HEK293 (cell line): Measurements from ENCODE around the gene SLC49A3.

Source experiments
- CTCF ChIA-PET: fragments of 350-600 bp; formaldehyde crosslinking; extraction: SDS; loops from one replicate; lab custom pipeline; 2021; ENCODE audit warnings: antibody characterized with exemption; lab: Yijun Ruan, JAX
- POLR2A ChIA-PET: fragments of 300-600 bp; formaldehyde crosslinking; extraction: SDS; loops from one replicate; lab custom pipeline; 2020; ENCODE audit warnings: antibody characterized with exemption, inconsistent platforms; lab: Yijun Ruan, JAX
- H3K27ac ChIP-seq: fragments of 200-500 bp; sonication (Bioruptor generic); 2 replicates; pipeline ENCODE4 v1.5.1; 2014; ENCODE audit warnings: low read depth, low read length, control low read depth, inconsistent platforms; ENCODE audit errors: extremely low read depth
- H3K36me3 ChIP-seq, 2 experiments: fragments of 200-500 bp in 1 of 2; sonication (Bioruptor generic) in 1 of 2; 1 replicate in 1 of 2; 2 replicates in 1 of 2; pipeline ENCODE4 v1.5.1; 2014 to 2017; ENCODE audit warnings: inconsistent platforms in 2 of 2, low read length in 2 of 2; ENCODE audit not compliant: control insufficient read depth in 2 of 2, insufficient read depth in 1 of 2
- H3K4me1 ChIP-seq: fragments of 200-500 bp; sonication (Bioruptor generic); 2 replicates; pipeline ENCODE4 v1.5.1; 2014; ENCODE audit warnings: mild to moderate bottlenecking, low read length, inconsistent platforms; ENCODE audit not compliant: control insufficient read depth, insufficient read depth
- H3K4me3 ChIP-seq: 2 replicates; pipeline ENCODE4 v1.5.1; 2011; ENCODE audit warnings: low read depth, mild to moderate bottlenecking, control low read depth, low read length, moderate library complexity
- H3K9me3 ChIP-seq: fragments of 200-500 bp; sonication (Bioruptor generic); 2 replicates; pipeline ENCODE4 v1.5.1; 2014; ENCODE audit warnings: low read depth, low read length, inconsistent platforms; ENCODE audit not compliant: control insufficient read depth, insufficient read depth
- BCL11B ChIP-seq: fragments of 450-650 bp; formaldehyde crosslinking; IDR thresholded peaks from 2 replicates; pipeline ENCODE4 v1.5.1; 2016; ENCODE audit warnings: low read depth, missing biosample characterization, missing genetic modification characterization
- FEZF1 ChIP-seq: fragments of 450-650 bp; formaldehyde crosslinking; IDR thresholded peaks from 2 replicates; pipeline ENCODE4 v1.5.1; 2016; ENCODE audit warnings: missing biosample characterization, missing genetic modification characterization
- GLI2 ChIP-seq: fragments of 450-650 bp; formaldehyde crosslinking; IDR thresholded peaks from 2 replicates; pipeline ENCODE4; 2017; ENCODE audit warnings: missing biosample characterization, missing genetic modification characterization, low read depth, borderline replicate concordance
- GLIS1 ChIP-seq: fragments of 450-650 bp; formaldehyde crosslinking; IDR thresholded peaks from 2 replicates; pipeline ENCODE4 v1.5.1; 2016; ENCODE audit warnings: missing biosample characterization, missing genetic modification characterization
- GLIS2 ChIP-seq: fragments of 450-650 bp; formaldehyde crosslinking; IDR thresholded peaks from 2 replicates; pipeline ENCODE4 v1.5.1; 2016; ENCODE audit warnings: missing biosample characterization, missing genetic modification characterization
- MYNN ChIP-seq: fragments of 450-650 bp; formaldehyde crosslinking; IDR thresholded peaks from 2 replicates; pipeline ENCODE4 v1.5.1; 2016; ENCODE audit warnings: missing biosample characterization, missing genetic modification characterization, borderline replicate concordance
- ZBTB10 ChIP-seq: fragments of 450-650 bp; formaldehyde crosslinking; IDR thresholded peaks from 2 replicates; pipeline ENCODE4 v1.5.1; 2016; ENCODE audit warnings: missing biosample characterization, missing genetic modification characterization
- ZBTB11 ChIP-seq: fragments of 450-650 bp; formaldehyde crosslinking; conservative IDR thresholded peaks from 2 replicates; pipeline ENCODE4 v1.5.1; 2016; ENCODE audit warnings: low read depth, missing biosample characterization, missing genetic modification characterization
- ZBTB21 ChIP-seq: fragments of 450-650 bp; formaldehyde crosslinking; IDR thresholded peaks from 2 replicates; pipeline ENCODE4 v1.5.1; 2017; ENCODE audit warnings: missing biosample characterization, missing genetic modification characterization
- ZFP41 ChIP-seq: fragments of 450-650 bp; formaldehyde crosslinking; IDR thresholded peaks from 2 replicates; pipeline ENCODE4 v1.5.1; 2016; ENCODE audit warnings: missing biosample characterization, missing genetic modification characterization, borderline replicate concordance
- ZIC2 ChIP-seq: fragments of 450-650 bp; formaldehyde crosslinking; IDR thresholded peaks from 2 replicates; pipeline ENCODE4 v1.5.1; 2016; ENCODE audit warnings: missing biosample characterization, missing genetic modification characterization
- ZNF211 ChIP-seq: fragments of 450-650 bp; formaldehyde crosslinking; IDR thresholded peaks from 2 replicates; pipeline ENCODE4 v1.5.1; 2016; ENCODE audit warnings: low read depth, missing biosample characterization, missing genetic modification characterization
- ZNF354C ChIP-seq: fragments of 450-650 bp; formaldehyde crosslinking; IDR thresholded peaks from 2 replicates; pipeline ENCODE4 v1.5.1; 2016; ENCODE audit warnings: missing biosample characterization, missing genetic modification characterization, low read depth, borderline replicate concordance
- ZNF473 ChIP-seq: fragments of 450-650 bp; formaldehyde crosslinking; IDR thresholded peaks from 2 replicates; pipeline ENCODE4 v1.5.1; 2017; ENCODE audit warnings: missing biosample characterization, missing genetic modification characterization
- ZNF501 ChIP-seq: fragments of 450-650 bp; formaldehyde crosslinking; IDR thresholded peaks from 2 replicates; pipeline ENCODE4 v1.5.1; 2016; ENCODE audit warnings: missing biosample characterization, missing genetic modification characterization
- ZNF514 ChIP-seq: fragments of 450-650 bp; formaldehyde crosslinking; IDR thresholded peaks from 2 replicates; pipeline ENCODE4 v1.5.1; 2016; ENCODE audit warnings: missing biosample characterization, missing genetic modification characterization
- ZNF548 ChIP-seq: fragments of 450-650 bp; formaldehyde crosslinking; IDR thresholded peaks from 2 replicates; pipeline ENCODE4 v1.5.1; 2016; ENCODE audit warnings: missing biosample characterization, missing genetic modification characterization
- ZNF585B ChIP-seq: fragments of 450-650 bp; formaldehyde crosslinking; IDR thresholded peaks from 2 replicates; pipeline ENCODE4 v1.5.1; 2016; ENCODE audit warnings: missing biosample characterization, missing genetic modification characterization
- ZNF626 ChIP-seq: fragments of 450-650 bp; sonication (Bioruptor Pico); formaldehyde crosslinking; IDR thresholded peaks from 2 replicates; pipeline ENCODE4 v1.5.1; 2018; ENCODE audit warnings: missing biosample characterization, missing genetic modification characterization, inconsistent platforms
- ZNF645 ChIP-seq: fragments of 450-650 bp; formaldehyde crosslinking; IDR thresholded peaks from 2 replicates; pipeline ENCODE4; 2016; ENCODE audit warnings: missing biosample characterization, missing genetic modification characterization
- ZNF670 ChIP-seq: fragments of 450-650 bp; formaldehyde crosslinking; IDR thresholded peaks from 2 replicates; pipeline ENCODE4 v1.5.1; 2016; ENCODE audit warnings: missing biosample characterization, missing genetic modification characterization, low read depth
- ZNF76 ChIP-seq: fragments of 450-650 bp; formaldehyde crosslinking; IDR thresholded peaks from 2 replicates; pipeline ENCODE4; 2016; ENCODE audit warnings: low read depth, missing biosample characterization, missing genetic modification characterization, borderline replicate concordance
- ZNF791 ChIP-seq: fragments of 450-650 bp; formaldehyde crosslinking; IDR thresholded peaks from 2 replicates; pipeline ENCODE4 v1.5.1; 2016; ENCODE audit warnings: missing biosample characterization, missing genetic modification characterization

The SLC49A3 gene

GRCh38 chr4:708631-708933, 19.6 kb upstream of the SLC49A3 start (continued):
- TF ChIP-seq GLIS2 (no peak), ZNF670 (no peak), ZBTB21 (tag by site-specific recombination) (no peak), GLI2 (tag by site-specific recombination) (no peak)

- Histone ChIP-seq H3K4me3 (no peak overlapping the region), H3K4me1 (no peaks in the 10 kb centered on the region), H3K9me3 (no peaks in the 10 kb centered on the region), H3K36me3 (peaks cover 0 to 27% of the 10 kb centered on the region in 2 experiments; a peak in 1 of 3 replicates), H3K27ac (no peak overlapping the region)
- ChIA-PET POLR2A (no interaction called here), CTCF (no interaction called here)
- TF ChIP-seq MYNN (tag by site-specific recombination) (no peak), ZNF626 (no peak), ZNF585B (tag by site-specific recombination) (no peak), ZIC2 (tag by site-specific recombination) (no peak), ZNF76 (tag by site-specific recombination) (no peak), ZNF501 (tag by site-specific recombination) (no peak), ZNF354C (tag by site-specific recombination) (no peak), ZNF548 (tag by site-specific recombination) (no peak), ZNF473 (no peak), ZBTB10 (tag by site-specific recombination) (no peak)
Observed at GRCh38 chr4:707929-708630, 19.1 kb upstream of the SLC49A3 start.

GRCh38 chr4:706834-707598, 18.1 kb upstream of the SLC49A3 start:
- Histone ChIP-seq H3K27ac (no peak overlapping the region), H3K9me3 (no peaks in the 10 kb centered on the region), H3K36me3 (peaks cover 0 to 26% of the 10 kb centered on the region in 2 experiments; a peak in 1 of 3 replicates), H3K4me3 (peak overlapping the region; percentile 29), H3K4me1 (no peaks in the 10 kb centered on the region)
- ChIA-PET POLR2A (no interaction called here), CTCF (no interaction called here)
- no peak for TF ChIP-seq FEZF1 (tag by site-specific recombination)
- no peak for TF ChIP-seq ZNF514 (tag by site-specific recombination)
- 0 out of 2 replicates have a peak, but pooled peaks have one; percentile 19 for TF ChIP-seq BCL11B
- TF ChIP-seq ZNF791 (tag by site-specific recombination): no peak
- no peak for TF ChIP-seq ZBTB10 (tag by site-specific recombination)
- TF ChIP-seq ZBTB11 (tag by site-specific recombination): no peak
- TF ChIP-seq GLIS1 (tag by site-specific recombination): peak; percentile 47; the same call in 1 of the 2 replicates
- TF ChIP-seq ZNF211 (tag by site-specific recombination): no peak
- TF ChIP-seq ZFP41 (tag by site-specific recombination): no peak
- no peak for TF ChIP-seq ZNF645 (tag by site-specific recombination)
